Mucosa of descending colon (tissue), 3 donors: ENCODE data around the gene ZCCHC13. TPM values are rescaled to one million over a fixed set of nuclear protein-coding genes. Genes with fewer than 3 reads are reported as not detected.
A peak's percentile ranks its signal among the peaks of the same experiment; 100 is the strongest.
"Not testable (repeated sequence)": the region's sequence is repeated elsewhere in the genome, so short reads cannot be mapped to it uniquely, and the experiment has no call there.

Source experiments
- ATAC-seq: fragments of 200-7000 bp; cut with Tn5 transposase; one replicate; pipeline ENCODE4 v1.9.1; 2020; ENCODE audit warnings: mild to moderate bottlenecking, moderate library complexity
- DNase-seq, 3 donors: peaks; one replicate each; pipeline ENCODE4 v3.0.0-alpha.2; 2020
- H3K36me3 ChIP-seq: fragments of 200-600 bp; one replicate; pipeline ENCODE4 v1.8.0; 2021; ENCODE audit warnings: low read depth, mild to moderate bottlenecking
- H3K4me1 ChIP-seq: fragments of 200-600 bp; one replicate; pipeline ENCODE4 v1.8.0; 2021; ENCODE audit warnings: low read depth, mild to moderate bottlenecking
- H3K4me3 ChIP-seq: fragments of 200-600 bp; one replicate; pipeline ENCODE4 v1.8.0; 2021; ENCODE audit warnings: mild to moderate bottlenecking
- H3K9me3 ChIP-seq: fragments of 200-600 bp; one replicate; pipeline ENCODE4 v1.8.0; 2021; ENCODE audit warnings: mild to moderate bottlenecking
- intact Hi-C, 2 donors: fragments of 100-400 bp; cut with DNase I in 1 of 2; cut with micrococcal nuclease in 1 of 2; formaldehyde crosslinking; loops; one replicate each; pipeline versions ENCODE4 v1.11.0 to v1.11.1; 2022; cut with DNase I, micrococcal nuclease
- total RNA-seq, 3 donors: library from RNA; stranded (reverse); fragmentation: NEBNext Ultra II Directional in 2 of 3; extraction: Animal tissue kit (Norgen Biotek cat#: 25700) in 2 of 3; gene quantifications; one replicate each; pipeline versions ENCODE4 v1.2.1 to v1.2.4, GENCODE V29; 2021 to 2023
- TF ChIP-seq, protein P1 (sequence below): fragments of 200-600 bp; IDR thresholded peaks from one replicate; pipeline ENCODE4 v1.8.0; 2022; ENCODE audit warnings: antibody characterized with exemption, mild to moderate bottlenecking
- donor health status: DM: no; HTN: no; CAD: no; lungs with moderate emphysema.
- donor health status: DM: no; HTN: no; CAD: no.
- donor health status: DM: no; HTN: yes; CAD: no.

Gene ZCCHC13
- total RNA-seq, 3 donors from 2014 or later = not detected

DNA sequence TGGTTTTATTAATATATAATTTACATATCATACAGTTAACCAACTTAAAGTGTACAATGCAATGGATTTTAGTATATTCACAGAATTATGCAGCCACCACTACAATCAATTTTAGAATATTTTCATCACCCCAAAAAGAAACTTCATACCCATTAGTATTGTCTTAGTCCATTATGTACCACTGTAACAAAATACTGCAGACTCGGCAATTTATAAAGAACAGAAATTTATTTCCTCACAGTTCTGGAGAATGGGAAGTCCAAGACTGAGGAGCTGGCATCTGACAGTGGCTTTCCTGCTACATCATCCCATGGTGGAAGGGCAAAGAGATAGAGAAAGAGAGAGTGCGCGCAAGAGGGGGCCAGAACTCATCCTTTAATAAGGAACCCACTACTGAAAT is 8.9 kb upstream of the ZCCHC13 start:
- TF ChIP-seq, protein P1, sequence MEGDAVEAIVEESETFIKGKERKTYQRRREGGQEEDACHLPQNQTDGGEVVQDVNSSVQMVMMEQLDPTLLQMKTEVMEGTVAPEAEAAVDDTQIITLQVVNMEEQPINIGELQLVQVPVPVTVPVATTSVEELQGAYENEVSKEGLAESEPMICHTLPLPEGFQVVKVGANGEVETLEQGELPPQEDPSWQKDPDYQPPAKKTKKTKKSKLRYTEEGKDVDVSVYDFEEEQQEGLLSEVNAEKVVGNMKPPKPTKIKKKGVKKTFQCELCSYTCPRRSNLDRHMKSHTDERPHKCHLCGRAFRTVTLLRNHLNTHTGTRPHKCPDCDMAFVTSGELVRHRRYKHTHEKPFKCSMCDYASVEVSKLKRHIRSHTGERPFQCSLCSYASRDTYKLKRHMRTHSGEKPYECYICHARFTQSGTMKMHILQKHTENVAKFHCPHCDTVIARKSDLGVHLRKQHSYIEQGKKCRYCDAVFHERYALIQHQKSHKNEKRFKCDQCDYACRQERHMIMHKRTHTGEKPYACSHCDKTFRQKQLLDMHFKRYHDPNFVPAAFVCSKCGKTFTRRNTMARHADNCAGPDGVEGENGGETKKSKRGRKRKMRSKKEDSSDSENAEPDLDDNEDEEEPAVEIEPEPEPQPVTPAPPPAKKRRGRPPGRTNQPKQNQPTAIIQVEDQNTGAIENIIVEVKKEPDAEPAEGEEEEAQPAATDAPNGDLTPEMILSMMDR = no peak
- no peaks in the 10 kb centered on the region for H3K9me3 ChIP-seq
- H3K4me3 ChIP-seq = no peak overlapping the region
- no peaks in the 10 kb centered on the region for H3K4me1 ChIP-seq
- intact Hi-C loops = no loop called here
- DNase-seq (no peak), ATAC-seq (no peak)
- no peaks in the 10 kb centered on the region for H3K36me3 ChIP-seq

DNA sequence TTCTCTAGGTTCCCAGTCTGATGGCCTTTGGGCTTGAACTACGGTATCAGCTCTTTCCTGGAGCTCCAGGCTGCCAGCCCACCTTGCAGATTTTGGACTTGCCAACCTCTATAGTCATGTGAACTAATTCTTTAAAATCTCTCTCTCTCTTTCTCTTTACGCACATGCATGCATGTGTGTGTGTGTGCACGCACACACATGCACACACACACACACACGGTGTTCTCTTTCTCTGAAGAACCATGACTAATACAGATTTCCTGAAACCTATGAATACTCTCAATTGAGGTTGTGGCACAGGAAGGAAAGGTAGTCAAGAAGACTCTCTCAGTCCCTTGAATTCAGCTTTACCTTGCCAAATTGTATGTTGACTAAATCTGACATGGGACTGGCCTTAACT is 6.2 kb upstream of the ZCCHC13 start:
- intact Hi-C loops = no loop called here
- H3K36me3 ChIP-seq = no peaks in the 10 kb centered on the region
- H3K4me3 ChIP-seq = no peak overlapping the region
- no peaks in the 10 kb centered on the region for H3K9me3 ChIP-seq
- ATAC-seq (no peak), DNase-seq (no peak)
- TF ChIP-seq, protein P1 = no peak
- no peaks in the 10 kb centered on the region for H3K4me1 ChIP-seq

DNA sequence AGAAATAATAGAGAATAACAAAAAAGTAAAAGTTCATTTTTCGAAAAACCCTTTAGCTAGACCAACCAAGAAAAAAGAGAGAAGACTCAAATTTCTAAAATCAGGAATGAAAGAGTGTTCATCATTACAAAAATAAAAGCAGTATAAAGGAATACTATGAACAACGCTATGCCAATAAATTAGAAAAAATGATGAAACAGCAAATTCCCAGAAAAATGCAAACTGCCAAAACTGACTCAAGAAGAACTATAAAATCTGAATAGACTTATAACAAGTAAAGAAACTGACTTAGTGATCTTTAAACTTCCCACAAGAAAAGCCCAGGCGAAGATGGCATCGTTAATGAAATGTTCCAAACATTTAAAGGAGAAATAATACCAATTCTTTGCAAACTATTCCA is 3.1 kb upstream of the ZCCHC13 start:
- Histone ChIP-seq H3K9me3 (no peaks in the 10 kb centered on the region), H3K36me3 (no peaks in the 10 kb centered on the region), H3K4me1 (no peaks in the 10 kb centered on the region), H3K4me3 (no peak overlapping the region)
- TF ChIP-seq, protein P1 = no peak
- ATAC-seq = no peak
- intact Hi-C loops = no loop called here
- DNase-seq = no peak

DNA sequence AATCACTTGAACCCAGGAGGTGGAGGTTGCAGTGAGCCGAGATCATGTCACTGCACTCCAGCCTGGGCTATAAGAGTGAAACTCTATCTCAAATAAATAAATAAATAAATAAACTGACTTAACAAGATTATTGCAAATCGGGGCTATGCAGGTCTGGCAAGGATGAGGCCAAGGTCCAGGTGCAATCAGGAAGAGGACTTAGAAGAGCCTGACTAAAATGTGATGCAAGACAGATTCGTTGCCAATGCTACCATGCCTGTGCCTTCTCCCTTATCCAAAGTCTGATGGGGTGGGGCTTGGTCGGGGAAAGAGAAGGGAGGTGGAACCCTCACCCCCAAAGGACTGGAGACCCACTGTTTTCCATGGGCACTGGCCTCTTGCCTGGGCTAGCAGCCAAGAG is 14.7 kb downstream of the ZCCHC13 start:
- TF ChIP-seq, protein P1 = no peak
- peak in 2 of 3 donors; percentile 20 to 27 for DNase-seq
- Histone ChIP-seq H3K36me3 (no peaks in the 10 kb centered on the region), H3K9me3 (no peaks in the 10 kb centered on the region), H3K4me1 (no peaks in the 10 kb centered on the region), H3K4me3 (no peak overlapping the region)
- intact Hi-C loops = no loop called here
- ATAC-seq = peak; percentile 91

DNA sequence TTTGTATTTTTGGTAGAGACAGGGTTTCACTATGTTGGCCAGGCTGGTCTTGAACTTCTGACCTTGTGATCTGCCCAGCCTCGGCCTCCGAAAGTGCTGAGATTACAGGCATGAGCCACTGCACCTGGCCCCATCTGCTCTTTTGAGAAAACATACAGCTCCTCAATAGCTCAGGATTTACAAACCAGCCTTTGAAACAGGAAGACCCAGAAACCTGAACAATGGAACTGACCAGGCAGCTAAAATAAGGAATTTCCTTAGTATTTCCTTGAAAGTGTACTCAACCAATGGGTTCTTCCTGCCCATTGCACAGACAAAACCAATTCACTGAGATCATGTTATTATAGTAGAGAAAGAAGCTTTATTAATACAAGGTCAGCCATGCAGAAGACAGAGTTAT is 15.3 kb downstream of the ZCCHC13 start:
- H3K4me3 ChIP-seq, ATAC-seq, H3K36me3 ChIP-seq, H3K4me1 ChIP-seq, DNase-seq, intact Hi-C loops, H3K9me3 ChIP-seq: not testable (repeated sequence)

DNA sequence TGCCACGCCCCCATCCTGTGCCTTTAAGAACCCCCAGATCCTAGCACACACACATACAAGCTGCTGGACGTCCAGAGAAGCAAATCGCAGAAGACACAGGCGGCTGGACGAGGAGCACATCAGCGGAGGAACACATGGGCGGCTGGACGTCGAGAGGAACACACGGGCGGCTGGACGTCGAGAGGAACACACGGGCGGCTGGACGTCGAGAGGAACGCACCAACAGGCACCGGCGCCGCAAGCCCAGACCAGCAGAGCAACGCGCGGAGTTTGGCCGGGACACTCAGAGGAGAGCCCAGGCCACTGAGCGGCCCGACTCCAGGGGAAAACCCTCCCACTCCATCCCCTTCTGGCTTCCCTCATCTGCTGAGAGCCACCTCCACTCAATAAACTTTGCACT is 17.2 kb downstream of the ZCCHC13 start:
- Histone ChIP-seq H3K4me1 (no peaks in the 10 kb centered on the region), H3K9me3 (no peaks in the 10 kb centered on the region), H3K36me3 (no peaks in the 10 kb centered on the region), H3K4me3 (no peak overlapping the region)
- intact Hi-C loops = no loop called here
- ATAC-seq = no peak
- no peak for DNase-seq
- TF ChIP-seq, protein P1 = no peak
